Esophagus squamous epithelium (tissue), 5 donors: Measurements from ENCODE around the gene ACTRT2. TPM values are rescaled to one million over a fixed set of nuclear protein-coding genes. Genes with fewer than 3 reads are reported as not detected.

Source experiments
- DNase-seq: peaks from one replicate; lab custom pipeline; 2025; lab: John Stamatoyannopoulos, UW
- H3K27ac ChIP-seq, 4 donors: fragments of 200-600 bp; sonication (generic); one replicate each; pipeline ENCODE4 v1.5.1; 2016 to 2019; ENCODE audit warnings: mild to moderate bottlenecking in 1 of 4
- H3K27me3 ChIP-seq, 4 donors: fragments of 200-600 bp; sonication (generic); 1 replicate in 3 of 4; 2 replicates in 1 of 4; pipeline versions ENCODE4 v1.5.1 to v1.6.0; 2017 to 2021; ENCODE audit warnings: antibody characterized with exemption in 1 of 4
- H3K36me3 ChIP-seq, 3 donors: fragments of 200-600 bp; sonication (generic); one replicate each; pipeline ENCODE4 v1.5.1; 2016 to 2019
- H3K4me1 ChIP-seq, 3 donors: fragments of 200-600 bp; sonication (generic); one replicate each; pipeline ENCODE4 v1.5.1; 2017 to 2019
- H3K4me3 ChIP-seq, 4 donors: fragments of 200-600 bp; sonication (generic); 1 replicate in 3 of 4; 2 replicates in 1 of 4; pipeline ENCODE4 v1.5.1; 2016 to 2019; ENCODE audit warnings: mild to moderate bottlenecking in 2 of 4, moderate library complexity in 1 of 4
- H3K9me3 ChIP-seq, 3 donors: fragments of 200-600 bp; sonication (generic); one replicate each; pipeline ENCODE4 v1.5.1; 2016 to 2019
- CTCF ChIP-seq, 6 experiments: fragments of 450-650 bp in 4 of 6; fragments of 200-600 bp in 2 of 6; sonication (generic) in 2 of 6; IDR thresholded peaks; one replicate each; pipeline ENCODE4 v1.5.1; 2016 to 2019; ENCODE audit warnings: antibody characterized with exemption in 6 of 6, mild to moderate bottlenecking in 4 of 6, moderate library complexity in 4 of 6
- POLR2A ChIP-seq, 4 donors: fragments of 450-650 bp; IDR thresholded peaks; one replicate each; pipeline ENCODE4 v1.6.1; 2017; ENCODE audit warnings: antibody characterized with exemption in 4 of 4, mild to moderate bottlenecking in 4 of 4, moderate library complexity in 3 of 4
- WGBS, 2 donors: methylation state at CpG; one replicate each; pipeline ENCODE4 v1.1.5; 2018; 5-methylcytosine and 5-hydroxymethylcytosine counted together
- intact Hi-C: fragments of 100-400 bp; cut with DNase I; formaldehyde crosslinking; loops from one replicate; pipeline ENCODE4 v1.15.0; 2022
- total RNA-seq, 4 donors: library from RNA; depleted of rRNA; stranded (reverse); fragments of >200 nt; gene quantifications; one replicate each; pipeline ENCODE4 v1.1.0, GENCODE V29; 2016
- donor health status: DM: yes; HTN: yes; CAD: no.

The ACTRT2 gene
- total RNA-seq, 4 donors from 2014 or later, result not detected

DNA sequence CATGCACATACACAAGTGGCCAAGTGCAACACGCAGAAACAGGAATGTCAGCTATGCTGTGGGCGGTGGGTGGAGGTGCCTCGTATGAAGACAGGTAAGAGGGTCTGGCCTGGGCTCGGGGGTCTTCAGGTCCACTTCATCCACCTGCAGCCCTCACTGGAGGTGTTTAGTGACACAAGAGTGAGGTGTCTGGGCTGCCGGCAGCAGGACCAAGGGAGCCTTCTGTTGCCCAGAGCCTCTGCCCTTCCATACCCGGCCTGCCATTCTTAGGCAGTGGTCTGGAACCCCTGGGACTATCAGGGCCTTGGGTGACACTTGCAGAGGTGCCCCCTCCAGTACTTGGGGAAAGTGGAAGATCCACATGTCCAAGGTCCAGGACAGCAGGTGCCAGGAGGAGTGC is 21.7 kb upstream of the ACTRT2 start:
- Histone ChIP-seq H3K9me3 (peaks cover 0 to 9% (median 6%) of the 10 kb centered on the region in 3 donors), H3K36me3 (no peaks in the 10 kb centered on the region), H3K27me3 (peaks cover 0 to 76% (median 0%) of the 10 kb centered on the region in 4 donors), H3K27ac (no peak overlapping the region), H3K4me1 (no peaks in the 10 kb centered on the region), H3K4me3 (no peak overlapping the region)
- 30 to 37% methylated on average over 4 to 6 of the region's 6 CpGs for WGBS, 2 donors
- intact Hi-C loops, result no loop called here
- no peak for DNase-seq
- TF ChIP-seq CTCF (IDR thresholded peaks at IDR 0.05) (no peak), POLR2A (IDR thresholded peaks at IDR 0.05) (no peak)

DNA sequence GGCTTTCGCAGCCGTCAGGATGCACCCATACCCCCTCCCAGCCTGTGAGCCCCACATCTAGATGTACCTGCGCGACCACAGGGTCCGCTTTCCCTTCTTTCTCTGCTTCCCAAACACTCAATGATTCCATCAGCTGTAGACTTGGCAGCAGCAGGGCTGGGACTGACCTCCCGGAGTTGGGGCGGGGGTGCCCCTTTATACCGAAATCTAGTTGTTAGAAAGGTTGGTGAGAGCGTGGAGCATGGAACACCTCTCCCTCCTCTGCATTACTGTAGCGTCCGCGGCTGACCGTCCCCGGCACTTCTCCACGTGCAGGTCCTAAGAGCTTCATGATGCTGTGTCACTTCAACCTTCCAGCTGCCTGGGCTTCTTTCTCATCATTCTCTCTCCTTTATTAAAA is 21.1 kb upstream of the ACTRT2 start:
- Histone ChIP-seq H3K4me1 (no peaks in the 10 kb centered on the region), H3K36me3 (no peaks in the 10 kb centered on the region), H3K27me3 (peaks cover 0 to 82% (median 0%) of the 10 kb centered on the region in 4 donors), H3K4me3 (no peak overlapping the region), H3K9me3 (peaks cover 0 to 6% (median 3%) of the 10 kb centered on the region in 3 donors), H3K27ac (no peak overlapping the region)
- DNase-seq, result no peak
- WGBS, 2 donors, result 78 to 86% methylated on average over 10 to 15 of the region's 15 CpGs
- intact Hi-C loops, result no loop called here
- TF ChIP-seq CTCF (IDR thresholded peaks at IDR 0.05) (no peak), POLR2A (IDR thresholded peaks at IDR 0.05) (no peak)

DNA sequence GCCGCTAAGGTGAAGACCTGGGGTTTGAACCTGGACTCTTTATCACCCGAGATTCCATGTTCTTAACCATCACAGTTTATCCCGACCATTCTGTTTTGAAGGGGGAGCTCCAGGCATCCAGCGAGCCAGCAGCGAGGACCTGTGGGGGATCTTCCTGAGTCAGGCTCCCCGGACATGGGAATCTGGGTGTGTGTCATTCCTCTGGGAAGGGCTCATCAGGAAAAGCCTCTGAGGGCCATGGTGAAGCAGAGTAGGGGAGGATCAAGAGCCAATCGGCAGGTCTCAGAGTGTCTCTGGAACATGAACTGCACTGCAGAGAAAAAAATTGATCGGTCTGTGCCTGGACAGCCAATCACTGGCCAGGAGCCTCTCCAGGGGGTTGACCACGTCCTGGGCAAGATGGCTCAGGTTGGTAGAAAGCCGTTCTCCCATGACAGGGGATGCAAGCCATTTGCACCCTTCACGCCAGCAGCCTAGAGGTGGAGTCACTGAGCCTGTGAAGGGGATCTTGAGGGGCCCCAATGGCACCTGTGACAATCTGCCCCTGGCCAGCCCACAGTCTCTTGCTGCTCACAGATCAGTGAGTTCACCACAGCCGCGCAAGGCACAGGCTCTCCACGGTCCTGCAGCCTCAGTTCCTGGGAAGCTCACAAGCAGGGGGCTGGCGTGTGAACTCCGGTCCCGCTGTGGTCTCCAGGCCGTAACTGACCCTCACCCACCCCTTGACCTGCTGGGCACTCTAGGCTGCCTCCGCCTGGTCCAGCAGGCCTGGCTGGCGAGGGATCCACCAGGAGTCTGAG is 20.4 kb upstream of the ACTRT2 start:
- WGBS, 2 donors, result 57 to 65% methylated on average over 10 of the region's 20 CpGs
- Histone ChIP-seq H3K4me3 (no peak overlapping the region), H3K9me3 (no peaks in the 10 kb centered on the region), H3K27me3 (peaks cover 0 to 89% (median 0%) of the 10 kb centered on the region in 4 donors), H3K36me3 (no peaks in the 10 kb centered on the region), H3K27ac (no peak overlapping the region), H3K4me1 (no peaks in the 10 kb centered on the region)
- no peak for TF ChIP-seq POLR2A (IDR thresholded peaks at IDR 0.05)
- no peak for TF ChIP-seq CTCF (IDR thresholded peaks at IDR 0.05)
- intact Hi-C loops, result no loop called here
- DNase-seq, result no peak

GRCh38 chr1:3001471-3002348 is 19.6 kb upstream of the ACTRT2 start:
- Histone ChIP-seq H3K36me3 (no peaks in the 10 kb centered on the region), H3K9me3 (no peaks in the 10 kb centered on the region), H3K27me3 (peaks cover 0 to 96% (median 0%) of the 10 kb centered on the region in 4 donors), H3K4me3 (no peak overlapping the region), H3K4me1 (no peaks in the 10 kb centered on the region), H3K27ac (no peak overlapping the region)
- no peak for TF ChIP-seq CTCF (IDR thresholded peaks at IDR 0.05)
- no peak for TF ChIP-seq POLR2A (IDR thresholded peaks at IDR 0.05)
- intact Hi-C loops, result no loop called here
- 85 to 88% methylated on average over 31 to 32 of the region's 47 CpGs for WGBS, 2 donors
- no peak for DNase-seq
